PC-3 (cell line): ENCODE results near the gene MED13L.

Source experiments
- CTCF ChIP-seq: fragments of 300-600 bp; sonication (generic); conservative IDR thresholded peaks from 2 replicates; pipeline ENCODE4 v1.5.1; 2017; ENCODE audit warnings: antibody characterized with exemption, low read depth, mild to moderate bottlenecking, low read length
- EZH2 ChIP-seq: fragments of 300-600 bp; sonication (generic); IDR thresholded peaks from one replicate; pipeline ENCODE4 v1.6.1; 2017; ENCODE audit warnings: antibody characterized with exemption, mild to moderate bottlenecking, low read length; ENCODE audit not compliant: unreplicated experiment
- EZH2phosphoT487 ChIP-seq: fragments of 300-600 bp; sonication (generic); IDR thresholded peaks from 2 replicates; pipeline ENCODE4 v1.6.1; 2018; ENCODE audit warnings: mild to moderate bottlenecking, antibody characterized with exemption, low read length, borderline replicate concordance

- TF ChIP-seq CTCF (no peak), EZH2 (no peak), EZH2phosphoT487 (no peak)
Measured at GRCh38 chr12:116204785-116205184, 72.7 kb downstream of the MED13L start.
